Measurements from ENCODE around the gene EFNB3. TPM values are rescaled to one million over a fixed set of nuclear protein-coding genes. Genes with fewer than 3 reads are reported as not detected.

The EFNB3 gene
- total RNA-seq, 6 donors from 2014 or later: 0.22 to 5.0 (median 0.98) TPM

DNA sequence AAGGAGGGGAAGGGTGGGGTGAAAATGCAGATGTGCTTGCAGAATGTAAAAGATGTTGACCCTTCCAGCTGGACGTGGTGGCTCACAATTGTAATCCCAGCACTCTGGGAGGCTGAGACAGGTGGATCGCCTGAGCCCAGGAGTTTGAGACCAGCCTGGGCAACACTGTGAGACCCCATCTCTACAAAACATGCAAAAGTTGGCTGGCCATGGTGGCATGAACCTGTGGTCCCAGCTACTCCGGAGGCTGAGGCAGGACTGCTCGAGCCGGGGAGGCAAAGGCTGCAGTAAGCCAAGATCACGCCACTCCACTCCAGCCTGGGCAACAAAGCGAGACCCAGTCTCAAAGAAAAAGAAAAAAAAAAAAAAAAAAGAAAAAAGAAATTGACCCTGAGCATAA is 36.5 kb upstream of the EFNB3 start:
- H3K4me3 ChIP-seq: no peak overlapping the region
- H3K36me3 ChIP-seq: peaks cover 2 to 68% (median 59%) of the 10 kb centered on the region in 4 donors
- no peak overlapping the region for H3K27ac ChIP-seq
- H3K4me1 ChIP-seq: no peaks in the 10 kb centered on the region
- ATAC-seq (ENCODE audit: low FRiP score in 2 of 2): no peak
- peaks cover 3 to 5% (median 3%) of the 10 kb centered on the region in 4 donors for H3K9me3 ChIP-seq
- 94 to 95% methylated on average over 7 of the region's 7 CpGs for WGBS, 2 donors
- no peaks in the 10 kb centered on the region for H3K27me3 ChIP-seq
- DNase-seq: no peak
- TF ChIP-seq, protein P1, sequence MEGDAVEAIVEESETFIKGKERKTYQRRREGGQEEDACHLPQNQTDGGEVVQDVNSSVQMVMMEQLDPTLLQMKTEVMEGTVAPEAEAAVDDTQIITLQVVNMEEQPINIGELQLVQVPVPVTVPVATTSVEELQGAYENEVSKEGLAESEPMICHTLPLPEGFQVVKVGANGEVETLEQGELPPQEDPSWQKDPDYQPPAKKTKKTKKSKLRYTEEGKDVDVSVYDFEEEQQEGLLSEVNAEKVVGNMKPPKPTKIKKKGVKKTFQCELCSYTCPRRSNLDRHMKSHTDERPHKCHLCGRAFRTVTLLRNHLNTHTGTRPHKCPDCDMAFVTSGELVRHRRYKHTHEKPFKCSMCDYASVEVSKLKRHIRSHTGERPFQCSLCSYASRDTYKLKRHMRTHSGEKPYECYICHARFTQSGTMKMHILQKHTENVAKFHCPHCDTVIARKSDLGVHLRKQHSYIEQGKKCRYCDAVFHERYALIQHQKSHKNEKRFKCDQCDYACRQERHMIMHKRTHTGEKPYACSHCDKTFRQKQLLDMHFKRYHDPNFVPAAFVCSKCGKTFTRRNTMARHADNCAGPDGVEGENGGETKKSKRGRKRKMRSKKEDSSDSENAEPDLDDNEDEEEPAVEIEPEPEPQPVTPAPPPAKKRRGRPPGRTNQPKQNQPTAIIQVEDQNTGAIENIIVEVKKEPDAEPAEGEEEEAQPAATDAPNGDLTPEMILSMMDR (IDR thresholded peaks at IDR 0.05): no peak
- TF ChIP-seq EP300 (IDR thresholded peaks at IDR 0.05) (no peak), POLR2A (IDR thresholded peaks at IDR 0.05) (no peak), POLR2AphosphoS5 (IDR thresholded peaks at IDR 0.05) (no peak)

GRCh38 chr17:7673239-7673638 is 31.8 kb upstream of the EFNB3 start:
- ATAC-seq (ENCODE audit: low FRiP score in 2 of 2) (no peak), DNase-seq (no peak)
- H3K27me3 ChIP-seq: no peaks in the 10 kb centered on the region
- H3K4me3 ChIP-seq: no peak overlapping the region
- H3K27ac ChIP-seq: no peak overlapping the region
- 93 to 98% methylated on average over 2 of the region's 2 CpGs for WGBS, 2 donors
- no peak for TF ChIP-seq EP300 (IDR thresholded peaks at IDR 0.05)
- TF ChIP-seq, protein P1 (IDR thresholded peaks at IDR 0.05): peak in 2 of 6 experiments; percentile 11 to 42
- H3K36me3 ChIP-seq: peaks cover 15 to 76% (median 71%) of the 10 kb centered on the region in 4 donors
- H3K9me3 ChIP-seq: peaks cover 4 to 8% (median 8%) of the 10 kb centered on the region in 4 donors
- peaks cover 0 to 6% (median 0%) of the 10 kb centered on the region in 4 donors for H3K4me1 ChIP-seq

GRCh38 chr17:7674934-7675333 is 30.1 kb upstream of the EFNB3 start:
- TF ChIP-seq POLR2AphosphoS5 (IDR thresholded peaks at IDR 0.05): no peak
- TF ChIP-seq, protein P1 (IDR thresholded peaks at IDR 0.05): no peak
- Histone ChIP-seq H3K4me3 (no peak overlapping the region), H3K27ac (no peak overlapping the region), H3K4me1 (peaks cover 0 to 6% (median 0%) of the 10 kb centered on the region in 4 donors), H3K9me3 (peaks cover 4 to 8% (median 8%) of the 10 kb centered on the region in 4 donors), H3K27me3 (no peaks in the 10 kb centered on the region), H3K36me3 (peaks cover 15 to 62% (median 57%) of the 10 kb centered on the region in 4 donors)
- WGBS, 2 donors: 88 to 93% methylated on average over 14 of the region's 14 CpGs
- DNase-seq (peak in 1 of 2 donors; percentile 72), ATAC-seq (ENCODE audit: low FRiP score in 2 of 2) (no peak)

GRCh38 chr17:7676533-7676932 is 28.5 kb upstream of the EFNB3 start:
- 91% methylated on average over 5 of the region's 5 CpGs for WGBS, 2 donors
- H3K27ac ChIP-seq: no peak overlapping the region

More at GRCh38 chr17:7676533-7676932, 28.5 kb upstream of the EFNB3 start:
- no peak overlapping the region for H3K4me3 ChIP-seq
- peaks cover 4 to 8% (median 8%) of the 10 kb centered on the region in 4 donors for H3K9me3 ChIP-seq
- DNase-seq (no peak), ATAC-seq (ENCODE audit: low FRiP score in 2 of 2) (no peak)
- TF ChIP-seq EP300 (IDR thresholded peaks at IDR 0.05) (no peak), POLR2AphosphoS5 (IDR thresholded peaks at IDR 0.05) (no peak), POLR2A (IDR thresholded peaks at IDR 0.05) (no peak)
- TF ChIP-seq, protein P1 (IDR thresholded peaks at IDR 0.05): no peak
- peaks cover 15 to 47% (median 45%) of the 10 kb centered on the region in 4 donors for H3K36me3 ChIP-seq
- H3K27me3 ChIP-seq: no peaks in the 10 kb centered on the region
- H3K4me1 ChIP-seq: peaks cover 0 to 6% (median 0%) of the 10 kb centered on the region in 4 donors

All from upper lobe of left lung (tissue), 6 donors.